ENCODE results near the gene WNT11.

Gene WNT11

GRCh38 chr11:76186776-76187279, 19.5 kb downstream of the WNT11 start:
- Histone ChIP-seq H3F3A (ENCODE audit: control insufficient read depth, insufficient read depth) (no peaks in the 10 kb centered on the region), H3K9me2 (replicated peaks; ENCODE audit: control insufficient read depth, low read length) (no peaks in the 10 kb centered on the region), H4K20me1 (ENCODE audit: control insufficient read depth, insufficient read depth, low read depth, low read length) (no peaks in the 10 kb centered on the region), H3K9me3 (ENCODE audit: control insufficient read depth, insufficient read depth, low read length) (no peaks in the 10 kb centered on the region), H3K36me3 (ENCODE audit: control insufficient read depth, low read length) (no peaks in the 10 kb centered on the region), H3K27me3 (ENCODE audit: control insufficient read depth, low read length) (no peaks in the 10 kb centered on the region), H3K4me2 (ENCODE audit: low read length) (no peak overlapping the region), H3K27ac (ENCODE audit: low read depth, low read length) (no peak overlapping the region), H3K4me1 (ENCODE audit: control insufficient read depth, low read length) (no peaks in the 10 kb centered on the region), H3K79me2 (ENCODE audit: control insufficient read depth, low read length) (no peaks in the 10 kb centered on the region), H3K4me3 (ENCODE audit: low read length) (no peak overlapping the region)
- TF ChIP-seq EZH2phosphoT487 (IDR thresholded peaks at IDR 0.05; ENCODE audit: borderline replicate concordance, low read length) (no peak), CTCF (IDR thresholded peaks at IDR 0.05; ENCODE audit: low read depth, low read length, poor library complexity, severe bottlenecking) (no peak)

- H3F3A ChIP-seq (ENCODE audit: control insufficient read depth, insufficient read depth) = no peaks in the 10 kb centered on the region
- no peak overlapping the region for H3K4me2 ChIP-seq (ENCODE audit: low read length)
- H3K36me3 ChIP-seq (ENCODE audit: control insufficient read depth, low read length) = no peaks in the 10 kb centered on the region
- no peaks in the 10 kb centered on the region for H3K9me3 ChIP-seq (ENCODE audit: control insufficient read depth, insufficient read depth, low read length)
- H3K79me2 ChIP-seq (ENCODE audit: control insufficient read depth, low read length) = no peaks in the 10 kb centered on the region
- no peak for TF ChIP-seq CTCF (IDR thresholded peaks at IDR 0.05; ENCODE audit: low read depth, low read length, poor library complexity, severe bottlenecking)
- TF ChIP-seq EZH2phosphoT487 (IDR thresholded peaks at IDR 0.05; ENCODE audit: borderline replicate concordance, low read length) = no peak
- H3K27ac ChIP-seq (ENCODE audit: low read depth, low read length) = no peak overlapping the region
- H3K4me1 ChIP-seq (ENCODE audit: control insufficient read depth, low read length) = no peaks in the 10 kb centered on the region
- no peaks in the 10 kb centered on the region for H4K20me1 ChIP-seq (ENCODE audit: control insufficient read depth, insufficient read depth, low read depth, low read length)
- no peaks in the 10 kb centered on the region for H3K27me3 ChIP-seq (ENCODE audit: control insufficient read depth, low read length)
- no peaks in the 10 kb centered on the region for H3K9me2 ChIP-seq (replicated peaks; ENCODE audit: control insufficient read depth, low read length)
- H3K4me3 ChIP-seq (ENCODE audit: low read length) = no peak overlapping the region
Measured at GRCh38 chr11:76185931-76186401, 20.3 kb downstream of the WNT11 start.

GRCh38 chr11:76185511-76185910, 20.8 kb downstream of the WNT11 start:
- TF ChIP-seq EZH2phosphoT487 (IDR thresholded peaks at IDR 0.05; ENCODE audit: borderline replicate concordance, low read length) (no peak), CTCF (IDR thresholded peaks at IDR 0.05; ENCODE audit: low read depth, low read length, poor library complexity, severe bottlenecking) (no peak)
- no peak overlapping the region for H3K27ac ChIP-seq (ENCODE audit: low read depth, low read length)

More at GRCh38 chr11:76185511-76185910, 20.8 kb downstream of the WNT11 start:
- Histone ChIP-seq H3K9me2 (replicated peaks; ENCODE audit: control insufficient read depth, low read length) (no peaks in the 10 kb centered on the region), H3K4me1 (ENCODE audit: control insufficient read depth, low read length) (no peaks in the 10 kb centered on the region), H3K36me3 (ENCODE audit: control insufficient read depth, low read length) (no peaks in the 10 kb centered on the region), H3K4me2 (ENCODE audit: low read length) (no peak overlapping the region), H3K9me3 (ENCODE audit: control insufficient read depth, insufficient read depth, low read length) (no peaks in the 10 kb centered on the region), H3K79me2 (ENCODE audit: control insufficient read depth, low read length) (no peaks in the 10 kb centered on the region), H3K27me3 (ENCODE audit: control insufficient read depth, low read length) (no peaks in the 10 kb centered on the region), H4K20me1 (ENCODE audit: control insufficient read depth, insufficient read depth, low read depth, low read length) (no peaks in the 10 kb centered on the region), H3F3A (ENCODE audit: control insufficient read depth, insufficient read depth) (no peaks in the 10 kb centered on the region), H3K4me3 (ENCODE audit: low read length) (no peak overlapping the region)

Data from DOHH2 (cell line).